GM18907 (cell line): ENCODE data around the gene STOM.

Source experiments
- ATAC-seq: cut with Tn5 transposase; IDR thresholded peaks from one replicate; pipeline ENCODE4 v1.9.1; 2021; ENCODE audit warnings: mild to moderate bottlenecking, moderate library complexity; ENCODE audit not compliant: unreplicated experiment

STOM gene

GRCh38 chr9:121372239-121373010 is 2.4 kb upstream of the STOM start:
- no peak for ATAC-seq

- no peak for ATAC-seq
These were observed 1.5 kb upstream of the STOM start for GRCh38 chr9:121371495-121372061.

- no peak for ATAC-seq
These were observed 1.3 kb downstream of the STOM start for GRCh38 chr9:121368745-121369144.

- ATAC-seq = no peak
These were observed 1.9 kb downstream of the STOM start for GRCh38 chr9:121368138-121368522.

GRCh38 chr9:121367306-121368137 is 2.5 kb downstream of the STOM start:
- no peak for ATAC-seq

GRCh38 chr9:121366611-121367192 is 3.3 kb downstream of the STOM start:
- ATAC-seq = no peak

- ATAC-seq = no peak
These were observed 4.5 kb downstream of the STOM start for GRCh38 chr9:121365564-121365963.

GRCh38 chr9:121364886-121365285 is 5.2 kb downstream of the STOM start:
- no peak for ATAC-seq

- no peak for ATAC-seq
These were observed 6.0 kb downstream of the STOM start for GRCh38 chr9:121364077-121364476.

GRCh38 chr9:121363622-121363961 is 6.5 kb downstream of the STOM start:
- ATAC-seq = no peak

- no peak for ATAC-seq
These were observed 7.0 kb downstream of the STOM start for GRCh38 chr9:121362813-121363621.

GRCh38 chr9:121360601-121361374 is 9.3 kb downstream of the STOM start:
- ATAC-seq = no peak

- ATAC-seq = no peak
These were observed 10.4 kb downstream of the STOM start for GRCh38 chr9:121359351-121360294.

GRCh38 chr9:121358751-121359150 is 11.3 kb downstream of the STOM start:
- peak; percentile 47 for ATAC-seq

GRCh38 chr9:121357011-121357410 is 13.0 kb downstream of the STOM start:
- no peak for ATAC-seq

- ATAC-seq = no peak
These were observed 15.3 kb downstream of the STOM start for GRCh38 chr9:121354762-121355161.

GRCh38 chr9:121354141-121354540 is 15.9 kb downstream of the STOM start:
- peak; percentile 6 for ATAC-seq

GRCh38 chr9:121353241-121354061 is 16.6 kb downstream of the STOM start:
- ATAC-seq = peak; percentile 93
